HG03066 (cell line): ENCODE measurements around the gene KRT85.
A peak's percentile ranks its signal among the peaks of the same experiment; 100 is the strongest.

Experiments
- ATAC-seq: cut with Tn5 transposase; IDR thresholded peaks from one replicate; pipeline ENCODE4 v1.9.1; 2021; ENCODE audit warnings: low read depth; ENCODE audit not compliant: unreplicated experiment

The KRT85 gene

DNA sequence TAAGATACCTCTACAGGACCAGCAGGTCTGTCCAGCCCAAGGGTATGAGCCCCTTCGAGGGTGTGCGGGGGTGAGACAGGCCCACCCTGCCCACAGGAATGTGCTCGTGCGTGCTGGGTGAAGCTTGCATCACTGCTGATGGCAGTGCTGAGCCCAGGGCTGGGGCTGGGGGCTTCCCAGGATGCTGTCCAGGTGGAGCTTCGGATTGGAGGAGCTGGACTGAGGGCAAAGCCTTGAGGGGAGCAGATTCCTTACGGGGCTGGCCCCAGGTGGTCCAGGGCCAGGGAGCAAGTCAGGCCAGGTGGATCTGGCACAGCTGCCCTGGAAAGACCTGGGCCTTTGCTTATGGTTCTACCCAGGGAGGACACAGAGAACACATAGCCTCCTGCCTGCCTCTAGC lies 2.5 kb upstream of the KRT85 start:
- ATAC-seq, result no peak

DNA sequence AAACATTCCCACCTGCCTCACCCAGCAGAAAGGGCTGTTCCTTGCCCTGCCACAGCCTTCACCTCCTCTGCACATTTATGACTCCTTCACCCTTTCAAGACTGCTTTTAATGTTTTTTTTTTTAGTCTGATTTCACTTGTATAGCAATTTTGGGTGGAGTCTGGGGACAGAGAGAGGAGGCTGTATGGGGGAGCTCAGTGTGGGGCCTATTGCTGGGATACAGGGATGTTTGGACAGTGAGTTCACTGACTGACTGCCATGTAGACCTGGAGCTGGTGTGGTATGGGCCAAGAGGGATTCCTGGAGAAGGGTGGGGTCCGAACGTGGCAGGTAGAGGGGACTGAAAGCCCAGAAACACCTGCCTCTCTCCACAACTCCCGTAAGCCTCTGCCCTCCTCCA lies 1.9 kb upstream of the KRT85 start:
- no peak for ATAC-seq

DNA sequence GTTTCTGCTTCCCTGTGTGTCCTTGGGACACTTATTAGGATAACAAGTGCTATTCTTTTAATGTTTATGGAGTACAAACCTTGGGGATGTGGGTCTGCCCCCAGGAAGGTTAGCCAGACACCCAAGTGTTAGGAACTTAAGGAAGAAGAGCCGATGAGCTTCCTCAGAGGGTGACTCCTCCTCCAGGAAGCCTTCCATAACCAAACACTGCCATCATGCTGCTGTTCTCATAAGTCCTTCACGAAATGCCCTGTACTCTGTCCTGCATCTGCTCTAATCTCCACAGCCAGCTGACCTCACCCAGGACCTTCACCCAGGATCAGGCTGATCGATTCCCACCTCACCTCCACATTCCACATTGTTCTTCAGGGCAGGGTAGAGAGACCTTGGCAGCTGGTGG lies 1.2 kb upstream of the KRT85 start:
- ATAC-seq, result no peak

DNA sequence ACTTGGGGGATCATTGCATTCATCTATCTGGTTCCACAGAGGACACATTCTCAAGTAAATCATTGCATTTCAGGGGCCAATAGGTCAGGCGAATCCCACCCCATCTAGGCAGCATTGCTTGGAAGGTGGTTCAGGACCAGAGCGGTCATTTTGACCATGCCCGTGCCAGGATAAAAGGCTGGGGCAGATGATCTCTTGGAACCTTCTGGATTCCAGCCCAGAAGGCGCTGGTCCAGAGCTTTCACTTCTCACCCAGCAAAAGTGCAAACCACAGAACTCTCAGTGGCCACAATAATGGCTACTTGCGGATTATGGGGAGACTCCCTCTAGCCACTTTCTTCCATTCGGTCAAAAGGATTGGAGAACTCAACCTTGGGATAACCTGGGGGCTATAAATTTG lies 595 bp upstream of the KRT85 start:
- no peak for ATAC-seq

DNA sequence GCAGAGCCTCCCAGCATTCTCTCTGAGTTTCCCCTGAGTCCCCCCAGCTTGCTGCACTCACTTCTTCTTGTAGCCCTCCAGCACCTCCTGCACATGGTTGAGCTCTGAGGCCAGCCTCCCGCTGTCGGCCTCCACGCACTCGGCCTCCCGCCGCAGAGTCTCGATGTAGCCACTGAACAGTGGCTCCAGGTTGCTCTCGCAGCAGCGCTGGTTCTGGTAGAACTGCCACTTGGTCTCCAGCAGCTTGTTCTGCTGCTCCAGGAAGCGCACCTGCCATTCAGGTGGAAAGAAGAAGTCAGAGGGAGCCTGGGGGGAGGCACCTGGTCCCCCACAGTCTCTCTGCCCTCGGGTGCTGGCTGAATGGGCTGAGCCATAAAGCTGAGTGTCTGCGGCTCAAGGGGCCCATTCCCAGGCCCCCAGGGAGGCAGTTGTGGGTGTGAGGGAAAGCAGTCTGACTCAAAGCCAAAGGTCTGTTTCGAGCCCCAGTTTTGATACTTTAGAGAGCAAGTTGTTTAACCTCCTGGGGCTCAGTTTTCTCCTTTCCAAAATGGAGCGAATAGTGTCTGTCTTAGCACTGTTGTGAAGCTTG lies 2.3 kb downstream of the KRT85 start:
- ATAC-seq, result no peak

DNA sequence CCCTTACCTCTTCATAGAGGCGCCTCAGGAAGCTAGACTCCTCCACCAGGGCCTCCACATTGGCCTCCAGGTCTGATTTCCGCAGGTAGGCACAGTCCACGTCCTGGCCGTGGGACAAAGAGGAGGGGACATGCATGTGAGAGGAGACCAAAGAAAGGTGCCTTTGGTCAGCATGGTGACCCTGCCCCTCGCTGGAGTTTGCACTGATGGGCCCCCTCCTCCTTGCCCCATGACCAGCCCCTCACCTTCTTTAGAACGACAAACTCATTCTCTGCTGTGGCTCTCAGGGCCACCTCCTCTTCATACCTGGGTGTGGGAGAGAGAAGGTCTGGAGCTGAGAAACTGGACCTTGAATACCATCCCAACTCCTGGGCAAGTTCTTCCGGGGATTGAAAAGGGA lies 3.2 kb downstream of the KRT85 start:
- no peak for ATAC-seq

DNA sequence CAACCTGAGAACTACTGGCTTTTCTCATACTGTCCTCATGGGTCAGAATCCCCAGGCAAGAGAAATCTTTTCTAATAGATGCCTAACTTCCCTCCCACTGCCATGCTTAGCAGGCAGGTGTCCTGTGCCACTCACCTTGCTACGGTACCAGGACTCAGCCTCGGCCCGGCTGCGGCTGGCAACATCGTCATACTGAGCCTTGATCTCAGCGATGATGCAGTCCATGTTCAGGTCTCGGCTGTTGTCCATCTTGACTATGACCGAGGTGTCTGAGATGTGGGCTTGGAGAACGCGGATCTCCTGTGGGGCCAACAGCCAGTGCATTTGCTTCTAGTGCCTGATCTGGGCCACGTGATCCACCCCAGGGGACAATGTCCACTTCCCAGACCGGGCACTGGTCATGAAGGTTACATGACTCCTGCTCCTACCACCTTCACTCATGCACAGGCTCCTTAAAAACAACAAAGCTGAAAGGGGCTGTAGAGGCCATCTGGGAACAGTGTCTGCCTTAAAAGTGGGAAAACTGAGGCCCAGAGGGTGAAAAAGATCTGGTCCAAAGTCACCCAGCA lies 4.1 kb downstream of the KRT85 start:
- ATAC-seq, result no peak

DNA sequence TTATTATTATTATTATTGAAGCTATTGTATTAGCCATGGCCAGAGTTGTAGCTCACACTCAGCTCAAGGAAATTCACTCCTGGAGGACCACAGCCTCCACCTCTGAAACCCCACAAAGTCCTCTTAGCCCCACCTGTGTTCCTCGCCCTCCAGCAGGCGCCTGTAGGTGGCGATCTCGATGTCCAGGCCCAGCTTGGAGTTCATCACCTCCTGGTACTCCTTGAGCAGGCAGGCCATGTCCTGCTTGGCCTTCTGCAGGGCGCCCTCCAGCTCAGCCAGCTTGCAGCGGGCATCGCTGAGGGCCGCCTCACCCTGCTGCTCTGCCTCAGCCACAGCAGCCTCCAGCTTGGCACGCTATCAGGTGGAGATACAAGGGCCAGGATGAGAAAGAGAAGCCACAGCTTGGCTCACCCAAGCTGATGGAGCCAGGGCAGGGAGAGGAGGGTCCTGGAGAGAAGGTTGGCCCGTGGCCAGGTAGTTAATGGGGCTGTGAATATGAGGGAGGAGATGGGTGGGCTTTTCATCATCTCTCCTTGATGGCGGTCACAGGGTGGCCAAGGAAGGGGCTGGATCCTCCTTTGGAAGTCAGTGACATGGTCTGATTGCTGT lies 5.1 kb downstream of the KRT85 start:
- no peak for ATAC-seq

DNA sequence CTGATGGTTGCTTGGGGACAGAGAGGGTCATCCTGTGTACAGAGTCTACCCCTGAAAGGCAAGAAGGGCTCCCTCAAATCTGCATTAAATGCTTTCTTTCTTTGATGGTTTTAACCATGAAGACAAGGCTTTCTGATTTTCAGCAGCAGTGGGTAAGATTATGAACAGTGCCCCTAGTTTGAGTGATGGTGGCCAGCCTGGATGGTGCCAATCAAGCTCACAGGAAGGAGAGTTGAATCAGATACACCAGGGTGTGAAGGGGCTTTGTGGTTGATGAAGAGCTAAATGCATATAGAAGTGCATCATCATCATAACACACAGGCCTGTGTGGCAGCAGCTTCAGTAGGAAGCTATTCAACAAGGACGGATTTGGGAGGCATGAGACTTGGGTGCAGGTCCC lies 5.7 kb downstream of the KRT85 start:
- no peak for ATAC-seq

DNA sequence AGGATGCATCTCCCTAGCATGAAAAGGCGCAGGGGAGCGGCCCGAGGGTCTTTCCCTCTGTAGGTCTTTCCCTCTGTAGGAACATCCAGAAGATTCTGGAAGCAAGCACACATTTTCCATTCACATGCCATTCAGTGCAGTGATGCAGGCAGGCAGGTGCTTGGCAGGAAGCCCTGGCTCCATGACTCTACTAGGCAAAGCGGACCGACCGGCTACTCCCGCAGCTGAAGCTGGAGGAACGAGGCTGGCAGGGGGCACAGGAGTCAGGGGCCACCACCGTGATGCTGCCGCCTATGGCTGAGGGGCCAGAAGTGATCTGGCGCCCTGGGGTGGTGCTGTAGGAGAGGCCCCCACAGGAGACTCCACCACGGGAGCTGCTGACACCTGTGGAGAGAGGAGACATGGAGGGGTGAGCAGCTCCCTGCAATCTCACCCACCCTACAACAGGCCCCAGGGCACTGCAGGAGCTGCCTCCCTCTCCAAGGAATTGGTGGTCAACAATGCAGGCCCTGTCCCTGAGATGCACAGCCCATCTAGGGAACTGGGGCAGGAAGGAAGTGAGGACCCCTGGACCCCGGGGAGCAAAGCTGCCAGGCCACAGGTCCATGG lies 6.5 kb downstream of the KRT85 start:
- no peak for ATAC-seq

DNA sequence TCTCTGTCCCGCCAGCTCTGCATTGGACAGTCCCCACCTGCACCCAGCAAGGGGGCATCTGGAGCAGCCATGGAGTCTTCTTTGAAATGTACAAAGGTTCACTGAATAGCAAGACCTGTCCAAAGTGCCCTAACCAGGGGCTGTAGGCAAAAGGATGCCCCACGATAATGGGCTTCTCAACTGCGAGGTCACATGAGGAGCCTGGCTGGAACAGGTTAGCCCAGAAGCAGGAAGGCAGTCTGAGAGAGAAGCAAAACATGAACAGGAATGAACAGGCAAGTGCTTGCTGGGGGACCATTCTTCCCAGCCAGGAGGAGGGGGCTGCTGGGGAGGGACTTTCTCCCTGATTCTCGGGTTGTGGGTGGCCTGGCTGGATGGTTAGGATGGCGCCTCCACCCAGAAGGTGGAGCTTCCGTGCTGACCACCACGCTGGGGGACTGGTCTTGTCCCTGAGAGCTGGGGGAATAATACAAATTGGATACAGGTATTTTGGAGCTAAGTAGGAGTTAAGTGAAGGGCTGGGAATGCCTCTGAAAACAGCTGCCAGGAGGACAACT lies 7.1 kb downstream of the KRT85 start:
- ATAC-seq, result no peak

DNA sequence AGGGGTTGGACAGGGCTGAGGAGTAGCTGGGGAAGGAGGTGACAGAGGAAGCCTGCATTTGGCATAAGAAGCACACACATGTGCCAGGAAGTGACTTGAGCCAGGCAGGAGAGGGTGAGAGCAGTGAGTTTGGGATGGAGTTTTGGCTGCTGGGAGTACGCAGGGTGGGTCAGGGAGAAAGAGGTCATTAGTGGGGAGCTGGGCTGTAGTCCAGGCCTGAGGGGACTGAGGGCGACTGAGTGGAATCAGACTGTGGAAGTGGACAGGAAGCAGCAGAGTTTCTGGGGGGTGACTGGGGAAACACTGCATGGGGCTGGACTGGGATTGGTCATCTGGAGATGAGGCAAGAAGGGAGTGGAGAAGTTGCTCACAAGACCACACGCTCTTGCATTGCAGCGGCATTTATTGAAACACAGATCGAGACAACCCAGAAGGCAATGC lies 7.6 kb downstream of the KRT85 start:
- no peak for ATAC-seq

DNA sequence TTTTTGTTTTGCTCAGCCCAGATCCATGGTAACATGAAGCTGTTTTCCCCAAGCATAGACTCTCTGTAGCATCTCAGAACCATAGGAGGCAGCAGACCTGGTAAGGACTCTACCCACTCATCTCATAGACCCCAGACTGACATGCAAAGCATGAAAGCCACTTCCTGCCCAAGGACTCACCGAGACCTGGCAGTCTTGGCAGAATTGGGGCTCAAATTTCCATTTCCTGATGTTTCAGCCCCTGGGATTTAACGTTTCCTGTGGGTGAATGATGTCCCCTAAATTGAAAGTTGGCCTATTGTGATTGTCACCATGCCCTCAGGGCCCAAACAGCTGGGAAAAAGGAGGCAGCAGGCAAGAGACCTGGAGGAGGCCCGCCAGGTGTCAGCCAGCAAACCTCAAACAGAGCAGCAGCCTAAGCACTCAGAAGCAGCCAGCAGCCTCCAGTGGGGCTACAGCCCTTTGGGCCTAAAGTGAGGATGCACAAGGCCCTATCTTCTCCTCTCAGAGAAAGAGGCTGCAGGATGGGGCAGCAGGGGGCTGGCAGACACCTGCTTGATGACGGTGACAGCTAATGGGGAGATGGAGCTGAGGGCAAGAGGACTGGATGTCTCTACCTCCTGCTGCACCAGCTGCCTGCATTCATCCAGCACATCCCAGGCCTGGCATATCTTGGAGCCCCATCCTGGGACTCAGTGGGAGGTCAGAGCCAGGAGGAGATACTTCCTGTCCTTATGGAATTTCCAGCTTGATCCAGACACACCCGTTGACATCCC lies 8.5 kb downstream of the KRT85 start:
- peak; percentile 95 for ATAC-seq

DNA sequence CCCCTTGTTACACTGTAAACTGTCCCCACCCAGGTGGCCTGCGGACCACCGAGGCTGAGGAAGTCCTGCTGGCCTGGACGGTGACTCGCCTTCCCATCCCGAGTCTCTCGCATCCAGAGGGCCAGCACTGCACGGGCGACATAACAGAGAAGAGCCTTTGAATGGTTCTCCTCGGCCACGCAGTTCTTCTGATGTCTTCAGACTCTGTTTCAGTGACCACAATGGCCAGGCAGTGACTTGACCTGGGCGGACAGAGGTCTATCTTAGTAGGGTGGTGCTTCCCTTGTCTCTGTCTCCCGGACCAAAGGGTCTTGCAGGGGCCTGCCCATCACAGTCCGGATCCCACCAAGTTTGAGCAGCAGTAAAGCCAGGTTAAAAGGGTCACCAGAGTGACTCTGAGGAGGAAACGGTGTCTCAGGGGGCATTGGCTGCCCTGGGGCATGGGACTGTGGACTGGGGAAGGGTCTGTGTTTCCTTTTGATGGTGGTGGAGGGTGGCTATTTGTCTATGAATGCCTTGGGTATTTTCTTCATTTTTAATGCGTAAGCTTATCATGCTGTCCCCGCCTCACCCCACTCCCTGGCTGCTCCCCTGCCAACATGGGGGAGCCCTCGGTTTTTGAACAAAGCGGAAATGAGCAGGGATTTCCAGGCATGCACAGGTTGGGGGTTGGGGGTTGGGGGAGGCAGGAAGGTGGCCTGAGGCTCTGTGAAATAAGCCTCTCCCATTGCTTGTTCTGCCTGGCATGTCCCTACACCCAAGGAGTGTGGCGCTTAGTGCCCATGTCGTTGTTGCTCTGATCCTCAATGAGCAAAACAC lies 10.3 kb downstream of the KRT85 start:
- no peak for ATAC-seq

DNA sequence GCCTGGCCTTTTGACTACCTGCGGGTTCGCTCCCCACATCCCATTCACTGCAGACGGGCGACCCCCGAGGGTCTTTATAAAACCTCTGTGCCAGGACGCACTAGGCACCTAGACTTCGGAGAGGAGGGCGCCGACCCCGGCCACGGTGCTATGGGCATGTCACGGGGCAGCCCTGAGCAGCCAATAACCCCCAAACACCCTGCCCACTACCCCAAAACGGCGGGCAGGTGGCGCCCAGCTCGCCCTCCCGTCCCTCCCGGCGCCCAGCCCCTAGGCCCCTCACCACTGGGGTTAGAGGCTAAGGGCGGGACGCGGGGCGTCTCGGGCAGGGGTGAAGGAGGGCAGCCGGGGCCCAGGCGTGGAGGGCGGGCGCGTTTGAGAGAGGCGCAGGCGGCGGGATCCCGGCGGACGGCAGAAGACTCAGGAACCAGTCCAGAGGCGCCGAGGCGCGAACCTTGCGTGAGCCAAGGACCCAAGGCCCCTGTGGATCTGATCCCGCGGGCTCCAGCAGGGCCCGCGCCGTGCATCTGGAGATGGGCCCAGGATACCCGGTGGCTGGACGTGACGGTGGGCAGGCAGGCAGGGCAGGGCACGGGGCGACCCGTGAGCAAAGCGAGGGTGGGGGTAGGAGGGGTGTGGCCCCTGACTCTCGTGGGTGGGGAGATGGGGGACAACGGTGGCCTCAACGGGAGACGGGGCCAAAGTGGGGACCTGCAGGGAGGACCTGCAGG lies 11.1 kb downstream of the KRT85 start:
- no peak for ATAC-seq

DNA sequence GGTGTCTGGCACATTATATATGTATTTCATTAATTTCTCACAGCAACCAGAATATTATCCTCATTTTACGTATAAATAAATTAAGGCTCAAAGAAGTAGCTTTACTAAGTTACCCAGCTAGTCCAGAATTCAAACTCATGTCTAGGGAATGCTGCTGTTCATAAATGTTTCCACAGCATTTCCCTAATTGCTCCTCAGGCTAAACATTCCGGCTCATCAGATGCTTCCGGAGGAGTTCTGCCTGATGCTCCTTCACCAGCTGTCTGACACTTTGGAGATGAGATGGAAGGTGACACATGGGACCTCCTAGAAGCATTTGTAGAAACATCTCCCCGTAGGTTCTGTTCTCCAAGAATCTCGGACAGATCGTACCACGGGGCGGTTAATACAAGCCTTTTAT lies 12.1 kb downstream of the KRT85 start:
- ATAC-seq, result no peak

DNA sequence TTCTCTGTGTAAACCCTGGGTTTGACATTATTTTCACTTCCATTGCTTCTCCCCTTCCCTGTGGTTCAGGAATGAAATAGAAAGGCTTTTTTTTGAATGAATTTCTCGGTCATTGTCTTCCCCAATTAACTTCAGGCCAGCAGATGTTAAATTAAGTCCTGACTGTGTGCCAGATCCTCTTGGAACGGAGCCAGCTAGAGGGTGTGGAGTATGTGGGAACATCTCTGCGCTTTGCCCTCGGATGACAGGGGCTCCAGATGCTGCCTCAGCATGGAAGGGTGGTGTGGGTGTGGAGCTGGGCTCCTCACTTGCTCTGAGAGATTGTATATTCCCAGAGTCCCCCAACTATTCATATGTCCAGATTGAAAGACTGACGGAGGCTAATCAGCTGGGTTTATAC lies 13.1 kb downstream of the KRT85 start:
- ATAC-seq, result no peak

DNA sequence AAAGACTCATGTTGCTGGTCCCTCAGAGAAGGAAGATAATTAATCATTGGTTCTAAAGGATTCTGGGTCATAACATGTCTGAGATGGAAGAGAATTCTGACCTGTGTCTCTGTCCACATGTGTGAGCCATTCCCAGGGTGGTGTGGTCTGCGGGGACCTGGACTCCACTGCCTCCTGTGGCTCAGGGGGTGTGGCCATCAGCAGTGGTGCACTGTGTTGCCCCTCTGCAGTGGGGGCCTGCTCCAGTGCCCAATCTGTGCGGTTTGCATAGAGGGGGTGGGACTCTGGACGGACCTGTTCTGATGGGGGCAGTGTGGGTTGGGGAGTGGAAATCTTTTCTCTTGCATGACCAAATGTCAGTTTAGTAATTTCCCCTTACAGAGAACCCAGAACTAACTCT lies 13.5 kb downstream of the KRT85 start:
- ATAC-seq, result no peak

DNA sequence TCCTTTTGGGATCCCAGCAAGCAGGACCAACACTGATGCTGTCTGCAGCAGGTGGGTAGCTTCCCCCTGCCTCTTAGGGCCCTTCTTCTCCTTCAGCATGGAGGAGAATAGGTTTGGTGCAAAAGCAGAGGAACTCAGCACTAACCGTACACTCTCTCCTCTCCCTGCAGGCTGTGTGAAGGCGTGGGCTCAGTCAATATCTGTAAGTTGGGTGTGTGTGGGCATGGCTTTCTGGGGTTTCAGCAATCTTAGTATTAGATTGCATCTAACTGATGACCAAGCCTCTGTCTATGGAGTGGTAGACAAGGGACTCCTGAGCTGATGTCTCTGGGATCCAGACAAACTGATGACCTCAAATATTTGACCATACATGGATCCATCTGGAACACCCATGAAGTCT lies 14.3 kb downstream of the KRT85 start:
- no peak for ATAC-seq
